SHP77 (cell line): ENCODE measurements around the gene HHLA2.
A peak's percentile ranks its signal among the peaks of the same experiment; 100 is the strongest.

Experiments
- DNase-seq, 2 experiments: peaks; one replicate each; lab custom pipeline; 2025; lab: John Stamatoyannopoulos, UW

The HHLA2 gene

GRCh38 chr3:108393128-108393900 lies 97.0 kb downstream of the HHLA2 start:
- DNase-seq = no peak

GRCh38 chr3:108394016-108394415 lies 97.7 kb downstream of the HHLA2 start:
- no peak for DNase-seq

GRCh38 chr3:108394563-108394962 lies 98.2 kb downstream of the HHLA2 start:
- no peak for DNase-seq

- no peak for DNase-seq
Observed at GRCh38 chr3:108396336-108396735, 100.0 kb downstream of the HHLA2 start.

GRCh38 chr3:108398510-108398909 lies 102.2 kb downstream of the HHLA2 start:
- DNase-seq = no peak

GRCh38 chr3:108401836-108402235 lies 105.5 kb downstream of the HHLA2 start:
- DNase-seq = no peak

GRCh38 chr3:108403198-108403597 lies 106.8 kb downstream of the HHLA2 start:
- DNase-seq = no peak

- DNase-seq = no peak
Observed at GRCh38 chr3:108403686-108404345, 107.5 kb downstream of the HHLA2 start.

GRCh38 chr3:108404368-108404767 lies 108.0 kb downstream of the HHLA2 start:
- DNase-seq = no peak

GRCh38 chr3:108406063-108406660 lies 109.8 kb downstream of the HHLA2 start:
- no peak for DNase-seq

- no peak for DNase-seq
Observed at GRCh38 chr3:108406661-108407206, 110.4 kb downstream of the HHLA2 start.

- no peak for DNase-seq
Observed at GRCh38 chr3:108407886-108408285, 111.5 kb downstream of the HHLA2 start.

GRCh38 chr3:108408883-108409799 lies 112.8 kb downstream of the HHLA2 start:
- DNase-seq = no peak

GRCh38 chr3:108409800-108410178 lies 113.4 kb downstream of the HHLA2 start:
- no peak for DNase-seq

GRCh38 chr3:108410531-108410984 lies 114.2 kb downstream of the HHLA2 start:
- DNase-seq = peak in 1 of 2 experiments; percentile 36

- DNase-seq = no peak
Observed at GRCh38 chr3:108412121-108412750, 115.9 kb downstream of the HHLA2 start.

- DNase-seq = no peak
Observed at GRCh38 chr3:108414007-108414406, 117.7 kb downstream of the HHLA2 start.

- DNase-seq = no peak
Observed at GRCh38 chr3:108415661-108416060, 119.3 kb downstream of the HHLA2 start.

GRCh38 chr3:108416111-108416869 lies 119.9 kb downstream of the HHLA2 start:
- DNase-seq = no peak

- no peak for DNase-seq
Observed at GRCh38 chr3:108420926-108421325, 124.6 kb downstream of the HHLA2 start.
